Osteoblast (primary cell): ENCODE data around the gene EMSY. TPM values are rescaled to one million over a fixed set of nuclear protein-coding genes. Genes with fewer than 3 reads are reported as not detected.

Source experiments
- DNase-seq: peaks from one replicate; pipeline ENCODE4 v3.0.0; 2011; ENCODE audit warnings: low spot score, mixed read lengths; ENCODE audit not compliant: insufficient read length; ENCODE audit errors: missing footprints
- H2AFZ ChIP-seq: 2 replicates; pipeline ENCODE4 v1.6.0; 2011; ENCODE audit warnings: mild to moderate bottlenecking, low read length
- H3K27ac ChIP-seq: 2 replicates; pipeline ENCODE4 v1.5.1; 2011; ENCODE audit warnings: mild to moderate bottlenecking, low read depth, low read length, moderate library complexity
- H3K27me3 ChIP-seq: 2 replicates; pipeline ENCODE4 v1.6.0; 2012; ENCODE audit warnings: mild to moderate bottlenecking, control low read depth, inconsistent platforms, low read length, moderate library complexity; ENCODE audit not compliant: insufficient read depth
- H3K36me3 ChIP-seq: 2 replicates; pipeline ENCODE4 v1.5.1; 2011; ENCODE audit warnings: mild to moderate bottlenecking, low read length, control low read depth, moderate library complexity; ENCODE audit not compliant: insufficient read depth
- H3K4me1 ChIP-seq: 2 replicates; pipeline ENCODE4 v1.5.1; 2011; ENCODE audit warnings: mild to moderate bottlenecking, low read length, control low read depth, moderate library complexity; ENCODE audit not compliant: insufficient read depth
- H3K4me2 ChIP-seq: 2 replicates; pipeline ENCODE4 v1.6.0; 2011; ENCODE audit warnings: mild to moderate bottlenecking, low read length; ENCODE audit not compliant: insufficient read depth
- H3K4me3 ChIP-seq: fragments of 200-600 bp; sonication (generic); 3 replicates; pipeline ENCODE4 v1.5.1; 2012; ENCODE audit warnings: mild to moderate bottlenecking, low read length, inconsistent platforms; ENCODE audit not compliant: insufficient read depth
- H3K79me2 ChIP-seq: 2 replicates; pipeline ENCODE4 v1.6.0; 2012; ENCODE audit warnings: mild to moderate bottlenecking, low read length, control low read depth, inconsistent platforms; ENCODE audit not compliant: insufficient read depth
- H3K9me3 ChIP-seq: 2 replicates; pipeline ENCODE4 v1.5.1; 2011; ENCODE audit warnings: low read depth, low read length, control low read depth
- H4K20me1 ChIP-seq: 2 replicates; pipeline ENCODE4 v1.6.0; 2012; ENCODE audit warnings: mild to moderate bottlenecking, low read length, control low read depth; ENCODE audit not compliant: insufficient read depth
- CTCF ChIP-seq: IDR thresholded peaks from 2 replicates; pipeline ENCODE4 v1.5.1; 2011; ENCODE audit warnings: mild to moderate bottlenecking, low read depth, low read length, moderate library complexity; ENCODE audit errors: extremely low read depth
- total RNA-seq: library from RNA; depleted of rRNA; stranded (reverse); fragments of >200 nt; gene quantifications from 2 replicates; pipeline ENCODE4 v1.2.3, GENCODE V29; 2012

The EMSY gene
- total RNA-seq, 1 donor = 17.4 TPM

GRCh38 chr11:76510060-76511047, 65.5 kb downstream of the EMSY start:
- DNase-seq = no peak
- Histone ChIP-seq H3K79me2 (no peaks in the 10 kb centered on the region), H3K27ac (no peak overlapping the region), H2AFZ (no peak overlapping the region), H3K9me3 (no peaks in the 10 kb centered on the region), H3K36me3 (peaks cover 3% of the 10 kb centered on the region), H4K20me1 (peaks cover 4% of the 10 kb centered on the region), H3K4me3 (no peak overlapping the region), H3K4me2 (no peak overlapping the region), H3K27me3 (no peaks in the 10 kb centered on the region), H3K4me1 (peaks cover 17% of the 10 kb centered on the region)
- TF ChIP-seq CTCF = no peak

GRCh38 chr11:76512851-76513653, 68.2 kb downstream of the EMSY start:
- no peaks in the 10 kb centered on the region for H3K9me3 ChIP-seq
- H3K79me2 ChIP-seq = no peaks in the 10 kb centered on the region
- H3K36me3 ChIP-seq = peaks cover 12% of the 10 kb centered on the region
- peaks cover 4% of the 10 kb centered on the region for H4K20me1 ChIP-seq
- H3K4me3 ChIP-seq = no peak overlapping the region
- no peak overlapping the region for H3K27ac ChIP-seq
- H3K27me3 ChIP-seq = no peaks in the 10 kb centered on the region
- no peak overlapping the region for H3K4me2 ChIP-seq
- H2AFZ ChIP-seq = no peak overlapping the region
- peaks cover 17% of the 10 kb centered on the region for H3K4me1 ChIP-seq
- no peak for DNase-seq
- peak; percentile 58 for TF ChIP-seq CTCF

GRCh38 chr11:76513654-76514034, 68.8 kb downstream of the EMSY start:
- DNase-seq = no peak
- no peak for TF ChIP-seq CTCF

GRCh38 chr11:76515494-76515893, 70.7 kb downstream of the EMSY start:
- Histone ChIP-seq H3K4me1 (peaks cover 18% of the 10 kb centered on the region), H3K9me3 (no peaks in the 10 kb centered on the region), H3K4me3 (no peak overlapping the region), H3K27ac (no peak overlapping the region), H3K79me2 (no peaks in the 10 kb centered on the region), H3K27me3 (no peaks in the 10 kb centered on the region), H4K20me1 (peaks cover 4% of the 10 kb centered on the region), H3K36me3 (peaks cover 12% of the 10 kb centered on the region), H2AFZ (no peak overlapping the region), H3K4me2 (no peak overlapping the region)
- DNase-seq = no peak
- TF ChIP-seq CTCF = no peak

More at GRCh38 chr11:76513654-76514034, 68.8 kb downstream of the EMSY start:
- H3K79me2 ChIP-seq = no peaks in the 10 kb centered on the region
- no peak overlapping the region for H2AFZ ChIP-seq
- peaks cover 17% of the 10 kb centered on the region for H3K4me1 ChIP-seq
- peaks cover 4% of the 10 kb centered on the region for H4K20me1 ChIP-seq
- H3K9me3 ChIP-seq = no peaks in the 10 kb centered on the region
- H3K27me3 ChIP-seq = no peaks in the 10 kb centered on the region
- H3K4me3 ChIP-seq = no peak overlapping the region
- peaks cover 12% of the 10 kb centered on the region for H3K36me3 ChIP-seq
- H3K27ac ChIP-seq = no peak overlapping the region
- H3K4me2 ChIP-seq = no peak overlapping the region
